K562 (cell line): ENCODE data around the gene VSIG4. TPM values are rescaled to one million over a fixed set of nuclear protein-coding genes. Genes with fewer than 3 reads are reported as not detected.

ENCODE experiments used
- ATAC-seq: fragments of 200-7000 bp; cut with Tn5 transposase; 3 replicates; pipeline ENCODE4 v1.9.1; 2020; ENCODE audit warnings: moderate library complexity
- BruUV-seq: library from RNA; stranded (reverse); fragments of 400-500 nt; replicated peaks from 2 replicates; lab custom pipeline; 2021; lab: Mats Ljungman, UMichigan
- CTCF ChIA-PET: fragments of 300-600 bp; formaldehyde crosslinking; extraction: SDS; loops from one replicate; lab custom pipeline; 2021; ENCODE audit warnings: low intra/inter-chr PET ratio; lab: Yijun Ruan, JAX
- POLR2A ChIA-PET: fragments of 300-600, 350-650 bp; sonication (Branson Sonifier 250); formaldehyde crosslinking; extraction: SDS; loops from one replicate; lab custom pipeline; 2021; ENCODE audit warnings: antibody characterized with exemption, inconsistent platforms; lab: Yijun Ruan, JAX
- DNase-seq, 4 experiments: peaks; one replicate each; pipeline versions ENCODE4 v3.0.0 to v3.0.0-alpha.2; 2011 to 2018; ENCODE audit warnings: low spot score in 3 of 4, mixed read lengths in 3 of 4; ENCODE audit errors: extremely low read depth in 1 of 4
- FAIRE-seq: peaks from 2 replicates; lab custom pipeline; 2011; peaks lifted over from hg19 to GRCh38; lab: Jason Lieb, UNC
- H2AFZ ChIP-seq: 2 replicates; pipeline ENCODE4 v1.6.0; 2011; ENCODE audit warnings: low read depth, low read length, control low read depth, inconsistent platforms
- H3K27ac ChIP-seq: fragments of 200-600 bp; 3 replicates; pipeline ENCODE4 v1.8.0; 2011; ENCODE audit warnings: low read depth, mild to moderate bottlenecking, control low read depth, inconsistent platforms, low read length, moderate library complexity, mixed read lengths; ENCODE audit errors: extremely low read depth
- H3K27me3 ChIP-seq, 2 experiments: fragments of 300-600 bp in 1 of 2; 2 replicates in 1 of 2; 3 replicates in 1 of 2; pipeline versions ENCODE4 v1.6.0 to v1.8.0; 2011; ENCODE audit warnings: inconsistent platforms in 2 of 2, low read length in 2 of 2, mild to moderate bottlenecking in 1 of 2, mixed read lengths in 1 of 2, moderate library complexity in 1 of 2; ENCODE audit not compliant: control insufficient read depth in 2 of 2, insufficient read depth in 2 of 2
- H3K36me3 ChIP-seq: fragments of 300-600 bp; 3 replicates; pipeline ENCODE4 v1.8.0; 2011; ENCODE audit warnings: mild to moderate bottlenecking, low read length, inconsistent platforms; ENCODE audit not compliant: control insufficient read depth, insufficient read depth
- H3K4me1 ChIP-seq, 2 experiments: fragments of 200-600 bp in 1 of 2; replicated peaks in 1 of 2; 2 replicates in 1 of 2; 3 replicates in 1 of 2; pipeline versions ENCODE4 v1.5.1 to v1.8.0; 2011; ENCODE audit warnings: inconsistent platforms in 2 of 2, low read length in 2 of 2, mild to moderate bottlenecking in 1 of 2, mixed read lengths in 1 of 2, moderate library complexity in 1 of 2; ENCODE audit not compliant: control insufficient read depth in 2 of 2, insufficient read depth in 2 of 2
- H3K4me2 ChIP-seq: 2 replicates; pipeline ENCODE4 v1.6.1; 2011; ENCODE audit warnings: low read length, control low read depth, inconsistent platforms, mixed read lengths; ENCODE audit not compliant: insufficient read depth
- H3K4me3 ChIP-seq: fragments of 200-600 bp; sonication (generic), shearing (Covaris generic); 2 replicates; pipeline ENCODE4 v1.5.1; 2016; ENCODE audit warnings: control low read depth, inconsistent platforms
- H3K79me2 ChIP-seq: fragments of 200-600 bp; 3 replicates; pipeline ENCODE4 v1.8.0; 2011; ENCODE audit warnings: low read length, inconsistent platforms; ENCODE audit not compliant: control insufficient read depth, insufficient read depth
- H3K9ac ChIP-seq, 2 experiments: 2 replicates each; pipeline versions ENCODE4 v1.6.0 to v1.6.1; 2011; ENCODE audit warnings: low read depth in 2 of 2, low read length in 2 of 2, control low read depth in 1 of 2, inconsistent platforms in 1 of 2, mild to moderate bottlenecking in 1 of 2, mixed read lengths in 1 of 2; ENCODE audit not compliant: insufficient read depth in 1 of 2
- H3K9me1 ChIP-seq: one replicate; pipeline ENCODE4 v1.6.0; 2011; ENCODE audit warnings: inconsistent platforms, mild to moderate bottlenecking, low read length, moderate library complexity; ENCODE audit not compliant: control insufficient read depth, insufficient read depth
- H3K9me3 ChIP-seq: replicated peaks from 2 replicates; pipeline ENCODE4 v1.5.1; 2011; ENCODE audit warnings: low read depth, low read length, inconsistent platforms; ENCODE audit not compliant: control insufficient read depth, insufficient read depth
- H4K20me1 ChIP-seq: replicated peaks from 2 replicates; pipeline ENCODE4 v1.6.1; 2011; ENCODE audit warnings: low read length, inconsistent platforms, mixed read lengths; ENCODE audit not compliant: control insufficient read depth, insufficient read depth
- ARID4B ChIP-seq: sonication (generic); formaldehyde crosslinking; IDR thresholded peaks from 2 replicates; pipeline ENCODE4 v1.8.0; 2022; ENCODE audit warnings: mild to moderate bottlenecking, missing genetic modification reagents
- BCL6 ChIP-seq: fragments of 250-450 bp; sonication (Bioruptor Pico); IDR thresholded peaks from 2 replicates; pipeline ENCODE4 v1.4.0; 2020
- CBX2 ChIP-seq: fragments of 200-600 bp; sonication (generic); IDR thresholded peaks from one replicate; pipeline ENCODE4 v1.6.1; 2012; ENCODE audit warnings: mild to moderate bottlenecking, low read length, inconsistent platforms; ENCODE audit not compliant: insufficient read depth, poor library complexity, severe bottlenecking
- CUX1 ChIP-seq: fragments of 200-800 bp; sonication (Bioruptor generic); IDR thresholded peaks from 2 replicates; pipeline ENCODE4 v1.6.1; 2016; ENCODE audit warnings: missing genetic modification characterization, missing compliant biosample characterization
- E2F6 ChIP-seq, 2 experiments: IDR thresholded peaks; 2 replicates each; pipeline ENCODE4 v1.6.1; 2011; ENCODE audit warnings: borderline replicate concordance in 1 of 2, control low read depth in 1 of 2, low read depth in 1 of 2, low read length in 1 of 2, mild to moderate bottlenecking in 1 of 2, mixed read lengths in 1 of 2, moderate library complexity in 1 of 2; ENCODE audit not compliant: insufficient read depth in 1 of 2, insufficient read length in 1 of 2, poor library complexity in 1 of 2, severe bottlenecking in 1 of 2; ENCODE audit errors: extremely low read depth in 1 of 2
- HIVEP1 ChIP-seq: fragments of 250-450 bp; sonication (Bioruptor Pico); IDR thresholded peaks from 2 replicates; pipeline ENCODE4 v1.4.0; 2020; ENCODE audit warnings: mild to moderate bottlenecking
- NCOA6 ChIP-seq: fragments of 450-650 bp; IDR thresholded peaks from 2 replicates; pipeline ENCODE4 v1.6.1; 2017; ENCODE audit warnings: mild to moderate bottlenecking
- SMARCC2 ChIP-seq: fragments of 450-650 bp; IDR thresholded peaks from 2 replicates; pipeline ENCODE4 v1.6.1; 2017; ENCODE audit warnings: antibody characterized with exemption, moderate library complexity, mild to moderate bottlenecking, low read depth
- SPI1 ChIP-seq: IDR thresholded peaks from 2 replicates; pipeline ENCODE4 v1.6.1; 2011; ENCODE audit warnings: low read depth, low read length, control low read depth, borderline replicate concordance
- ZNF23 ChIP-seq: fragments of 250-450 bp; sonication (Bioruptor Pico); IDR thresholded peaks from 2 replicates; pipeline ENCODE4 v1.4.0; 2020; ENCODE audit warnings: mild to moderate bottlenecking
- ZNF274 ChIP-seq: IDR thresholded peaks from 2 replicates; pipeline ENCODE4 v1.6.1; 2011; ENCODE audit warnings: low read depth, mild to moderate bottlenecking, low read length, moderate library complexity, borderline replicate concordance
- ZSCAN32 ChIP-seq: fragments of 450-650 bp; formaldehyde crosslinking; IDR thresholded peaks from 2 replicates; pipeline ENCODE4 v1.4.0; 2020; ENCODE audit warnings: mild to moderate bottlenecking, moderate library complexity
- WGBS: fragments of 100-300 bp; shearing (Covaris generic); methylation state at CpG from one replicate; pipeline ENCODE4 v1.1.6; 2016; ENCODE audit warnings: low coverage, mixed read lengths; ENCODE audit not compliant: insufficient coverage; ENCODE audit errors: missing lambda C conversion rate; 5-methylcytosine and 5-hydroxymethylcytosine counted together
- in situ Hi-C: fragments of 300-500 bp; cut with MboI; formaldehyde crosslinking; loops from 4 replicates; pipeline ENCODE4 v1.15.0; 2018; ENCODE audit warnings: inconsistent platforms, mixed read lengths
- intact Hi-C: fragments of 100-400 bp; cut with micrococcal nuclease; formaldehyde crosslinking; loops from 2 replicates; pipeline ENCODE4 v1.14.2; 2022
- polyA plus RNA-seq, 8 experiments: library from polyadenylated mRNA; depleted of rRNA in 4 of 8; stranded (reverse) in 5 of 8; unstranded in 3 of 8; fragments of >200 nt; fragmentation: Nextera tagmentation in 2 of 8; fragmentation: Illumina TruSeq in 1 of 8; extraction: Ambion mirVana in 2 of 8; extraction: Trizol in 1 of 8; gene quantifications; 2 replicates each; pipeline versions ENCODE4 v1.2.1 to v1.2.3, GENCODE V29; 2011 to 2014; ENCODE audit warnings: inconsistent platforms in 1 of 8, missing spikeins in 1 of 8
- total RNA-seq, 7 experiments: library from RNA; depleted of rRNA in 6 of 7; stranded (reverse); fragments of >200 nt in 6 of 7; fragmentation: Illumina TruSeq in 2 of 7; extraction: Trizol in 2 of 7; gene quantifications; 2 replicates each; pipeline versions ENCODE4 v1.2.1 to v1.2.3, GENCODE V29; 2011 to 2021; ENCODE audit warnings: low replicate concordance in 1 of 7

Gene VSIG4
- total and polyA plus RNA-seq, 9 of the 15 experiments (the other 6 are each of a cell fraction or from before 2014, with no cell fraction given) = 0.22 to 1.6 (median 0.46) TPM; not detected in 1

- Histone ChIP-seq H3K27me3 (no peaks in the 10 kb centered on the region), H3K9me1 (no peaks in the 10 kb centered on the region), H3K27ac (no peak overlapping the region), H2AFZ (no peak overlapping the region), H3K4me3 (no peak overlapping the region), H3K36me3 (no peaks in the 10 kb centered on the region), H3K9me3 (no peaks in the 10 kb centered on the region), H4K20me1 (no peaks in the 10 kb centered on the region), H3K79me2 (no peaks in the 10 kb centered on the region), H3K4me2 (no peak overlapping the region), H3K4me1 (no peaks in the 10 kb centered on the region; a peak in 3 of 5 replicates), H3K9ac (no peak overlapping the region)
- no TSS peak for BruUV-seq
- ATAC-seq (no peak), FAIRE-seq (no peak), DNase-seq (no peak)
- ChIA-PET CTCF (no interaction called here), POLR2A (interaction anchor here (0.8 kb wide), 1 partner anchor 21 kb away, joined by 3 read pairs; no protein-coding TSS in a partner anchor)
- WGBS = no CpG with 5 or more reads among the region's 1 CpG
- intact Hi-C loops (no loop called here), in situ Hi-C loops (no loop called here)
- TF ChIP-seq ZNF274 (no peak), ARID4B (CRISPR knock-in tag) (no peak), E2F6 (IDR thresholded peaks at IDR 0.05; ENCODE audit: borderline replicate concordance in 1 of 2, extremely low read depth in 1 of 2, insufficient read depth in 1 of 2, insufficient read length in 1 of 2, low read depth in 1 of 2, low read length in 1 of 2, poor library complexity in 1 of 2, severe bottlenecking in 1 of 2) (no peak), ZNF23 (CRISPR knock-in tag) (no peak), CUX1 (CRISPR knock-in tag) (no peak), NCOA6 (no peak), BCL6 (CRISPR knock-in tag) (no peak), CBX2 (no peak), SMARCC2 (no peak), ZSCAN32 (CRISPR knock-in tag) (no peak), HIVEP1 (CRISPR knock-in tag) (no peak), SPI1 (no peak)
Observed at GRCh38 chrX:66053414-66053813, 13.5 kb upstream of the VSIG4 start.
